Suprapubic skin (tissue), 4 donors: Measurements from ENCODE around the gene THEM4.

ENCODE experiments used
- CTCF ChIP-seq, 2 donors: fragments of 200-600 bp in 1 of 2; fragments of 450-650 bp in 1 of 2; sonication (generic) in 1 of 2; IDR thresholded peaks; one replicate each; pipeline ENCODE4 v1.5.1; 2016 to 2019; ENCODE audit warnings: antibody characterized with exemption in 2 of 2, mild to moderate bottlenecking in 1 of 2, moderate library complexity in 1 of 2
- EP300 ChIP-seq: sonication (generic); formaldehyde crosslinking; IDR thresholded peaks from one replicate; pipeline ENCODE4 v1.6.1; 2017; ENCODE audit warnings: antibody characterized with exemption
- POLR2A ChIP-seq, 2 donors: fragments of 450-650 bp; IDR thresholded peaks; one replicate each; pipeline ENCODE4 v1.6.1; 2017; ENCODE audit warnings: antibody characterized with exemption in 2 of 2, mild to moderate bottlenecking in 2 of 2, moderate library complexity in 2 of 2
- POLR2AphosphoS5 ChIP-seq, 3 donors: sonication (generic); formaldehyde crosslinking; IDR thresholded peaks; one replicate each; pipeline ENCODE4 v1.6.1; 2017; ENCODE audit warnings: antibody characterized with exemption in 3 of 3

DNA sequence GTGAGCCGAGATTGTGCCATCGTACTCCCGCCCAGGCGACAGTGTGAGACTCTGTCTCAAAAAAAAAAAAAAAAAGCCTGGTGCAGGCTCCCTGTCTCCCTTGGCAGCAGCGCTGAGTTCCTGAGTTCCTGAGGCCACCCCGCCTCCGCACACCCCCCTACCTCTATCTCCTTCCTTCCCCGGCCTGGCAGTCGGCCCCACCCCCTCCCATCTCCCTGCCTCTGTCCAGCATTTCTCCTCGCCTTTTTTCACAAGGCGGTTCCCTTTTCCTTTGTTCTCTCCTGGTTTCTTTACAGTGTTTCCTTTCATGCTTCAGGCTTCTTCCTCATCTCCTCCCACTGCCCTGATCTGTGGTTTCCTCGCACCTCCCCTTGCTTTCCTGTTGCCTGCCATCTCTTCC, 80.4 kb downstream of the THEM4 start:
- TF ChIP-seq CTCF (IDR thresholded peaks at IDR 0.05) (no peak), POLR2A (IDR thresholded peaks at IDR 0.05) (no peak), POLR2AphosphoS5 (IDR thresholded peaks at IDR 0.05) (no peak), EP300 (no peak)
